ENCODE results near the gene WWC2. TPM values are rescaled to one million over a fixed set of nuclear protein-coding genes. Genes with fewer than 3 reads are reported as not detected.

Gene WWC2
- total RNA-seq, 1 experiment from 2014 or later: 80.3 TPM

DNA sequence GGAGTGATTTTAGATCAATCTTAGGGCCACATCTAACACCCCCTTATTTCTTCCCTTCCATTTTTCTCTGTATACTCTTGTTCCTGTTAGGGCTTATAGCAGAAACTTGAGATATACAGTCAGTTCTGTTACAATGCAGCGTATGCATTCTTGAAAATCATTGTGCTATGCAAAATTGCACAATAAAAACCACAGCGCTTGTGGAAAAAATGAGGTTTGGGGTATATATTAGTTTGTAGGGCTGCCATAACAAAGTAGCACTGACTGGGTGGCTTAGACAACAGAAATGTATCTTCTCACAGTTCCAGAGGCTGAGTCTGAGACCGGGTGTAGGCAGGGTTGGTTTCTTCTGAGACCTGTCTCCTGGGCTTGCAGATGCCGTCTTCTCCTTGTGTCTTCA is 59.0 kb downstream of the WWC2 start:
- TF ChIP-seq TCF7L2 (IDR thresholded peaks at IDR 0.05; ENCODE audit: low read depth, low read length) (no peak), POLR2AphosphoS5 (IDR thresholded peaks at IDR 0.05; ENCODE audit: low read depth, low read length) (no peak), SIN3A (IDR thresholded peaks at IDR 0.05; ENCODE audit: borderline replicate concordance, insufficient read depth, low read depth, low read length) (no peak)
- TF ChIP-seq, protein P1, sequence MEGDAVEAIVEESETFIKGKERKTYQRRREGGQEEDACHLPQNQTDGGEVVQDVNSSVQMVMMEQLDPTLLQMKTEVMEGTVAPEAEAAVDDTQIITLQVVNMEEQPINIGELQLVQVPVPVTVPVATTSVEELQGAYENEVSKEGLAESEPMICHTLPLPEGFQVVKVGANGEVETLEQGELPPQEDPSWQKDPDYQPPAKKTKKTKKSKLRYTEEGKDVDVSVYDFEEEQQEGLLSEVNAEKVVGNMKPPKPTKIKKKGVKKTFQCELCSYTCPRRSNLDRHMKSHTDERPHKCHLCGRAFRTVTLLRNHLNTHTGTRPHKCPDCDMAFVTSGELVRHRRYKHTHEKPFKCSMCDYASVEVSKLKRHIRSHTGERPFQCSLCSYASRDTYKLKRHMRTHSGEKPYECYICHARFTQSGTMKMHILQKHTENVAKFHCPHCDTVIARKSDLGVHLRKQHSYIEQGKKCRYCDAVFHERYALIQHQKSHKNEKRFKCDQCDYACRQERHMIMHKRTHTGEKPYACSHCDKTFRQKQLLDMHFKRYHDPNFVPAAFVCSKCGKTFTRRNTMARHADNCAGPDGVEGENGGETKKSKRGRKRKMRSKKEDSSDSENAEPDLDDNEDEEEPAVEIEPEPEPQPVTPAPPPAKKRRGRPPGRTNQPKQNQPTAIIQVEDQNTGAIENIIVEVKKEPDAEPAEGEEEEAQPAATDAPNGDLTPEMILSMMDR (IDR thresholded peaks at IDR 0.05): no peak
- TF ChIP-seq, protein P2, sequence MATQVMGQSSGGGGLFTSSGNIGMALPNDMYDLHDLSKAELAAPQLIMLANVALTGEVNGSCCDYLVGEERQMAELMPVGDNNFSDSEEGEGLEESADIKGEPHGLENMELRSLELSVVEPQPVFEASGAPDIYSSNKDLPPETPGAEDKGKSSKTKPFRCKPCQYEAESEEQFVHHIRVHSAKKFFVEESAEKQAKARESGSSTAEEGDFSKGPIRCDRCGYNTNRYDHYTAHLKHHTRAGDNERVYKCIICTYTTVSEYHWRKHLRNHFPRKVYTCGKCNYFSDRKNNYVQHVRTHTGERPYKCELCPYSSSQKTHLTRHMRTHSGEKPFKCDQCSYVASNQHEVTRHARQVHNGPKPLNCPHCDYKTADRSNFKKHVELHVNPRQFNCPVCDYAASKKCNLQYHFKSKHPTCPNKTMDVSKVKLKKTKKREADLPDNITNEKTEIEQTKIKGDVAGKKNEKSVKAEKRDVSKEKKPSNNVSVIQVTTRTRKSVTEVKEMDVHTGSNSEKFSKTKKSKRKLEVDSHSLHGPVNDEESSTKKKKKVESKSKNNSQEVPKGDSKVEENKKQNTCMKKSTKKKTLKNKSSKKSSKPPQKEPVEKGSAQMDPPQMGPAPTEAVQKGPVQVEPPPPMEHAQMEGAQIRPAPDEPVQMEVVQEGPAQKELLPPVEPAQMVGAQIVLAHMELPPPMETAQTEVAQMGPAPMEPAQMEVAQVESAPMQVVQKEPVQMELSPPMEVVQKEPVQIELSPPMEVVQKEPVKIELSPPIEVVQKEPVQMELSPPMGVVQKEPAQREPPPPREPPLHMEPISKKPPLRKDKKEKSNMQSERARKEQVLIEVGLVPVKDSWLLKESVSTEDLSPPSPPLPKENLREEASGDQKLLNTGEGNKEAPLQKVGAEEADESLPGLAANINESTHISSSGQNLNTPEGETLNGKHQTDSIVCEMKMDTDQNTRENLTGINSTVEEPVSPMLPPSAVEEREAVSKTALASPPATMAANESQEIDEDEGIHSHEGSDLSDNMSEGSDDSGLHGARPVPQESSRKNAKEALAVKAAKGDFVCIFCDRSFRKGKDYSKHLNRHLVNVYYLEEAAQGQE (IDR thresholded peaks at IDR 0.05; ENCODE audit: insufficient read depth in 1 of 2, low read depth in 2 of 2, low read length in 1 of 2): no peak
- peaks cover 22% of the 10 kb centered on the region for H3K4me1 ChIP-seq (ENCODE audit: control insufficient read depth, insufficient read depth, low read length)
- no peak for DNase-seq (ENCODE audit: low read depth, low spot score)
- H3K36me3 ChIP-seq (ENCODE audit: control insufficient read depth, insufficient read depth, low read length): no peaks in the 10 kb centered on the region
- intact Hi-C loops (cut with micrococcal nuclease; ENCODE audit: unreplicated experiment) (no loop called here), in situ Hi-C loops (cut with HindIII; ENCODE audit: low pct_unique_long_range_greater_than_20kb, low sequenced_read_pairs) (no loop called here)
- BruUV-seq (replicated peaks): no TSS peak
- no peak for ATAC-seq
- ChIA-PET CTCF (no interaction called here), POLR2A (no interaction called here)
- no peak overlapping the region for H3K27ac ChIP-seq (ENCODE audit: low read length)
- no peaks in the 10 kb centered on the region for H3K9me3 ChIP-seq (ENCODE audit: control insufficient read depth, insufficient read depth, low read depth, low read length)
- no peak overlapping the region for H3K4me3 ChIP-seq (ENCODE audit: low read depth in 2 of 2, low read length in 2 of 2)
- H3K27me3 ChIP-seq (ENCODE audit: control insufficient read depth, insufficient read depth, low read length): no peaks in the 10 kb centered on the region

DNA sequence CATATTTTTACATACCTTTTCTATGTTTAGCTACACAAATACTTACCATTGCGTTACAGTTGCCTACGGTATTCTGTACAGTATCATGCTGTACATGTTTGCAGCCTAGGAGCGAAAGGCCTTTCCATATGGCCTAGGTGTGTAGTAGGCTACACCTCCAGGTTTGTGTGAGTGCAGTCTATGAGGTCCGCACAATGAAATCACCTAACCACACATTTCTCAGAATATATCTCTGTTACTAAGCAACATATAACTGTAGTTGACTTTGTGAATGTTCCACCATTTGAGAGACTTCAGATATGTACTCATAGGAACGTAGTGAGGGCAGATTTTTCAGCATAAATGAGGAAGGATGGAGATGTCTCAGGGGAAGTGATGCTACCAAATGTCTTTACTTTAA is 62.6 kb downstream of the WWC2 start:
- no TSS peak for BruUV-seq (replicated peaks)
- Histone ChIP-seq H3K4me3 (ENCODE audit: low read depth in 2 of 2, low read length in 2 of 2) (no peak overlapping the region), H3K27ac (ENCODE audit: low read length) (no peak overlapping the region), H3K9me3 (ENCODE audit: control insufficient read depth, insufficient read depth, low read depth, low read length) (no peaks in the 10 kb centered on the region), H3K4me1 (ENCODE audit: control insufficient read depth, insufficient read depth, low read length) (peaks cover 28% of the 10 kb centered on the region), H3K27me3 (ENCODE audit: control insufficient read depth, insufficient read depth, low read length) (no peaks in the 10 kb centered on the region), H3K36me3 (ENCODE audit: control insufficient read depth, insufficient read depth, low read length) (no peaks in the 10 kb centered on the region)
- ChIA-PET POLR2A (no interaction called here), CTCF (no interaction called here)
- in situ Hi-C loops (cut with HindIII; ENCODE audit: low pct_unique_long_range_greater_than_20kb, low sequenced_read_pairs): no loop called here
- no peak for DNase-seq (ENCODE audit: low read depth, low spot score)
- intact Hi-C loops (cut with micrococcal nuclease; ENCODE audit: unreplicated experiment): no loop called here
- TF ChIP-seq POLR2AphosphoS5 (IDR thresholded peaks at IDR 0.05; ENCODE audit: low read depth, low read length) (no peak), SIN3A (IDR thresholded peaks at IDR 0.05; ENCODE audit: borderline replicate concordance, insufficient read depth, low read depth, low read length) (no peak), TCF7L2 (IDR thresholded peaks at IDR 0.05; ENCODE audit: low read depth, low read length) (no peak)
- TF ChIP-seq, protein P1 (IDR thresholded peaks at IDR 0.05): no peak
- TF ChIP-seq, protein P2 (IDR thresholded peaks at IDR 0.05; ENCODE audit: insufficient read depth in 1 of 2, low read depth in 2 of 2, low read length in 1 of 2): no peak
- no peak for ATAC-seq
